NCI-H2196 (cell line): ENCODE results near the gene SPTLC1.
"Not testable (repeated sequence)": the region's sequence is repeated elsewhere in the genome, so short reads cannot be mapped to it uniquely, and the experiment has no call there.

Source experiments
- DNase-seq: peaks from one replicate; lab custom pipeline; 2025; ENCODE audit not compliant: unreplicated experiment; lab: John Stamatoyannopoulos, UW

Gene SPTLC1, protein sequence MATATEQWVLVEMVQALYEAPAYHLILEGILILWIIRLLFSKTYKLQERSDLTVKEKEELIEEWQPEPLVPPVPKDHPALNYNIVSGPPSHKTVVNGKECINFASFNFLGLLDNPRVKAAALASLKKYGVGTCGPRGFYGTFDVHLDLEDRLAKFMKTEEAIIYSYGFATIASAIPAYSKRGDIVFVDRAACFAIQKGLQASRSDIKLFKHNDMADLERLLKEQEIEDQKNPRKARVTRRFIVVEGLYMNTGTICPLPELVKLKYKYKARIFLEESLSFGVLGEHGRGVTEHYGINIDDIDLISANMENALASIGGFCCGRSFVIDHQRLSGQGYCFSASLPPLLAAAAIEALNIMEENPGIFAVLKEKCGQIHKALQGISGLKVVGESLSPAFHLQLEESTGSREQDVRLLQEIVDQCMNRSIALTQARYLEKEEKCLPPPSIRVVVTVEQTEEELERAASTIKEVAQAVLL

DNA sequence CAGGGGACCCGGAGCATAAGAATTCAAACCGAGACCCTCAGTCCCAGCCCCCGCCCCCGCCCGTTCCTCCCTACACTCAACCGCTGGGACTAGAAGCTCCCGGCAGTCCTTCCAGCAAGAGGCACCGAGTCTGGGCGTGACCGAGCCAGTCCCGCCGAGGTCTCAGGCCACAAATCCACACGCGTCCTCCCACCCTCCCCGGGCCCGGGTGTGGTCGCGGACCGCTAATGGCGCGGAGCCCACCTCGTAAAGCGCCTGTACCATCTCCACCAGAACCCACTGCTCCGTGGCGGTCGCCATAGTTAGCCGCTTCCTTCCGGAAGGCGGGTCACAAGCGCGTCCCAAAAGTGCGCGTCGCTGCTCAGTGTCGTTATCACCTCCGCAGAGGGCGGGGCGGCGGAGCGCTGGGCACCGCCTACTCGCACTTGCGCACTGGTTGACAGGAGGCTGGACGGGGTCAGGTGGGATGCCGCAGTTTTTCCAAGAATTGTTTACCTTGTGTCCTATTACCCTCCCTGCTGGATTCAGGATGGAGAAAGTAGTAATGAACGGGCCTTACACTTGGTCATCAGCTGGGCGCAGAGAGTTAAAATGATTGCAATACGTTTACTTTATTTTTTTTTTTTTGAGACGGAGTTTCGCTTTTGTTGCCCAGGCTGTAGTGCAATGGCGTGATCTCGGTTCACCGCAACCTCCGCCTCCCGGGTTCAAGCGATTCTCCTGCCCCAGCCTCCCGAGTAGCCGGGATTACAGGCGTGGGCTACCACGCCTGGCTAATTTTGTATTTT is at the start of gene SPTLC1:
TSS of gene SPTLC1 (minus strand) at position 343 of the 788 bp plus-strand sequence. CDS start at position 300, 43 bp downstream.
- peak; percentile 96 for DNase-seq

DNA sequence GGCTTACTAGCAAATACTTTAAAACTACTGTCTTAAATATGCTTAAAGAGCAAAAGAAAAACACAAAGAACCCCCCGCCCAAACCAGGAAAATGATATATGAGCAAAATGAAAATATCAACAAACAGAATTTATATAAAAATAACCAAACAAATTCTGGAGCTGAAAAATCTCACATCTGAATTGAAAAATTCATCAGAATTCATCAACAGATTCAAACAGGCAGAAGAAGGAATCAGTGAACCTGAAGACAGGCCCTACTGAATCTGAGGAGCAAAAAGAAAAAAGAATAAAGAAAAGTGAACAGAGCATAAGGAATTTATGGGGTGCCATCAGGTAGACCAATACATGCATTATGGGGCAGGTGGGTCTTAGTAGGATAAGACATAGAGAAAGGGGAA is 49.8 kb upstream of the SPTLC1 start:
- DNase-seq, result no peak

DNA sequence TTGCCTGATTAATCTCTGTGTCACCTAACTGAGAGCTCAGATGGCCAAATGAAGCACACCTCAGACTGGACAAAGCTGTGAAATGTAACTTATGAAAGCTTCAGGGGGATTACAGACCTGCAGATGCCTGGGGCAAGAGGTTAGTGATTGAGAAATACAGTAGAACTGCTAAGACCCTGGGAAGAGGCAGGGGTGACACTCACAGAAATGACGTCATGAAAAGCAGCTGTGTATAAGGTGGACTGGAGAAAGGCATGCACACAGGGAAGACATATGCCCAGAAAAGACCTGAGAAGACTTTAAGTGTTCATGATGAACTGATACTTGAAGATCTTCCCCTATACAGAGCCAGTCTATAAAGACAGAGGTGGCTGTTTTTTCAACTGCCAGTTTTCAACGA is 49.3 kb upstream of the SPTLC1 start:
- DNase-seq, result no peak

DNA sequence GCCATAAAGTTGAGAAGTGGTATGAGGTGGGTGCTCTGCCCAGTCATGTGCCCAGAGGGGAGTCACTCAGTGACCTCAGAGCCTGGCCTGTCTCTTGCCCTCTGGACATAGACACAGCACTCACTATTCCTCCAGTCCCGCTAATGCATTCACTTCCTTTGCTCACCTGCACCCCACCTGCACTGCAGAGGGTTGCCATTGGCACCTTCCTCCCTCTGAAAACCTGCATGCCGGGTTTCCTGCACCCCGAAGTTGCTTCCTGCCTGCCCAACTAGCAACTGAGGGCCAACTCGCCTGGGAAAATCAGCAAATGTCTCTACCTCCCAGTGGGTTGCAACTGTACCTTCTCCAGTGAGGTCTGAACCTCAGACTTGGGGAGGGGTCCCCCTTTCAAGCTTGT is 48.1 kb upstream of the SPTLC1 start:
- DNase-seq, result no peak

DNA sequence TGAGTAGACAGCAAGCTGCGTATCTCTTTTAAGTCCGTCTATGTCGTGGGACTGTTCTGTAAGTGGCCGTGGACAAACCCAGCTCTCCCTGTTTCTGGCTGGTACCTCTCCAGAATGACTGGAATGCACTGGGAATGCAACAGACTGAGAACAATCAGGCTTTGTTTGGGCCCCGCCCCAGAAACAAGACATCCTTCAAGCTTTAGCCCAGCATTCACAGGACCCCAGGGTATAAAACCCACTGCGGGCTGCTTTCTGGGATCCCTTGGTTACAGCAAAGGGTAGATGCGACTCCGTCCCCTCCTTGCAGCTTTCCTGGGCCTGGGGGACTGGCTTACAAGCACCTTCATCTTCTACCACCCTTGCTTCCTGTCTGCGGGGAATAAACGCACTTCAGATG is 45.6 kb upstream of the SPTLC1 start:
- DNase-seq, result no peak

DNA sequence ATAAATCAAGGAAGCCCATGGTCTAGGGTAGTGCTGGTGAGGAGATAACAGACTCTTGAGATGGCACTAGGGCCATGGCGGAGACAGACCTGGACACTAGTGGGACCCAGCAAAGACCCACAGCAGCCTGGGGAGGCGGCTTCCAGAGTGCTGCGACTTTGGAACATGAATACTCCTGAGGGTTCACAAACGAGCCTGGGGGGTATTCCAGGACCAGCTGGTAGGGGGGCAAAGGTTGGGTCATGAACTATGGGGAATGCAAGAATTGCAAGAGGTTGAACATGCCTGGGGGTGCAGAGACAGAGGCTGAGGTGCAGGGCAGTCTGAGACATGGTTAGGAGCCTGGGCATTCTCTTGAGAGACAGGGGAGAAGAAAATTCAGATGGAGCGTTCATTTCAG is 43.8 kb upstream of the SPTLC1 start:
- no peak for DNase-seq

DNA sequence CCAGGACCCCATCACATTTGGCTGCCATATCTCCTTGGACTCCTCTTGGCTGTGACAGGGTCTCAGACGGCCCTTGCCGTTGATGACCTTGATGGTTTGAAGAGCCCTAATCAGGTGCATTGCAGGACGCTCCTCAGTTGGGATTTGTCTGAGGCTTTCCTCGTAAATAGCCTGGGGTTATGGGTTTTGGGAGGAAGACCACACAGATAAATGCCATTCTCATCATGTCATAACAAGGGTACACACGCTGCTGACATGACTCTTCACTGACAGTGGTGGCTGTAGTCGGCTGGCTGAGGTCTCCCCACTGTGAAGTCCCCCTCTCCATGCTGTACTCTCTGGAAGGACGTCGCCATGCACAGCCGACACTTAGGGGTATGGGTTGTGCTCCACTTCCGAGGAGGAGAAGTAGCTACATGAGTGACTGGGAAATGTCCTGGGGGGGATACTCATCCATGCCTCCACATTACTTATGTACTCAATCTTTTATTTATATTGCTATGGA is 42.9 kb upstream of the SPTLC1 start:
- DNase-seq, result no peak

DNA sequence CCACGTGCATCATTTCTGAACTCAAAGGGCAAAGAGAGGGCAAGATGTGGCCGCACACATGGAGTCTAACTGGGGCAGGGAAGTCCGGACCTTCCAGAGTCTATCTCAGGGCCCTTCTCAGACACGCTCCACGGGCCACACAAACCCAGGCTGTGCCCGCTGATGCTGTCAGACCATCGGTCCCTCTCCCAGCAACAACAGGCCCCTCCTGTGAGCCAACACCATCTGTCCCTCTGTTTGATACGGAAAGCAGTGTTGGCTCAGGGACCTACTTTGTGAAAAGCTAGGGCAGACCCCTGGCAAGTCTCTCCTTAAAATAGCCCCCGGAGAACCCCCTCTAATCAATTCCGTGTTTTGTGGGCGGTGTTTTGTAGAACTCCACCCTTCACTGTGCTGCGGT is 40.5 kb upstream of the SPTLC1 start:
- not testable (repeated sequence) for DNase-seq

DNA sequence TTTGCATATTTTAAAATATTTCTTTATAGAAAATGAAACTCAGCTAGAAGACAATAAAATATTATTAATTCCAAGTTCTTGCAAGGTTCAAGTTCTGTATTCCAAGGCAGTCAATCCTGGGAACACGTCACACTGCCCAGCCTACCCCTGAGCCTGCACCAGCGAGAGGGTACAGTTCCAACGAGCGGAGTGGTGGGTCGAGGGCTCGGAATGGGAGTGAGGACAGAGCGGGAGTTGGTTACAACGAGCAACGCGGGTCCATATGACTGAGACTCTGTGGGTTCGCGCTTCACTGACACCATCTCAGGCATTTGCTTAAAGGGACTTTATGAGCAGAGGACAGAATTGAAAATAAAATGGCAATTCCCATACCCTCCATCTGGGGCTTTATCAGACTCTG is 40.0 kb upstream of the SPTLC1 start:
- no peak for DNase-seq

DNA sequence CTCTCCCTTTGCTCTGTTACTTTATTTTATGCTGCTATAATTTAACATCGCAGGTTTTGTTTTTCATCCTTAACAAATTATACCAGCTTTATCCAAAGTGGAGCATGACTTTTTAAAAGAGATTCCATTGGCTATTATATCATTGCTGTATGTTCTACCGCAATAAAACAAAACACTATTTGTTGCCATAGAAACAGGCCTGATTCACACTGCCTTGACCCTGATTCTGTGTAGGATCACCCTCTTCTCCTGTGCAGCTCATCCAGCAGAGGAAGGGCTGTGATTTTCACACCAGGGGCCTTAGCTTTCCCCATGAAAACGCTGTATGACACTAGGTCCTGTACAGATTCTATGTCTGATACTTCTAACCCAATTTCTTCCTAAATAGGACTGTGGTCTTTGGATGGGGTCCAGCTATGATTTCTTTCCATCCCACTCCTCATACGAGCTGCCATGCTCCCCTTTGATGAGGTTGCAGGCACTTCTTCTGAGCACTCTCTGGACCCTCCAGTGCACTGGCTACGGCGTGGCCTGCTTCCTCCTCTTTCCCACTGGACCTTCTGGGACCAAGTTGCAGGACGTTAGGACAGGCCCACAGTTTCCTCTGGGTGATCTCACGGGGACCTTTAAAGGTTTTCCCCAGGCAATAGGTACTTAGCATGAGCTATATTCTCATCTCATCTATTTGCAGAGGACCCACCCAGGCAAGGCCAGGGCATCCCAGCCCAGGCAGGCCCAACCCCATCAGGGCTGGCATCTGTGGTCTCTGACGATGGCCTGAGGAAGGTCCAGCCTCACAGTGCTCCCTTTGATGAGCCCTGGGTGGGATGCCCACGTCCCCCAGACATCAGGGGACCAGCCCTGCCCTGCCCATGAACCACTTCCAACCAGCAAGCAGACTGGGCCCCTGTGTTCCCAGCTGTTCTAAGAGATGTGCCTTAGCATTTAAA is 38.5 kb upstream of the SPTLC1 start:
- DNase-seq, result not testable (repeated sequence)

DNA sequence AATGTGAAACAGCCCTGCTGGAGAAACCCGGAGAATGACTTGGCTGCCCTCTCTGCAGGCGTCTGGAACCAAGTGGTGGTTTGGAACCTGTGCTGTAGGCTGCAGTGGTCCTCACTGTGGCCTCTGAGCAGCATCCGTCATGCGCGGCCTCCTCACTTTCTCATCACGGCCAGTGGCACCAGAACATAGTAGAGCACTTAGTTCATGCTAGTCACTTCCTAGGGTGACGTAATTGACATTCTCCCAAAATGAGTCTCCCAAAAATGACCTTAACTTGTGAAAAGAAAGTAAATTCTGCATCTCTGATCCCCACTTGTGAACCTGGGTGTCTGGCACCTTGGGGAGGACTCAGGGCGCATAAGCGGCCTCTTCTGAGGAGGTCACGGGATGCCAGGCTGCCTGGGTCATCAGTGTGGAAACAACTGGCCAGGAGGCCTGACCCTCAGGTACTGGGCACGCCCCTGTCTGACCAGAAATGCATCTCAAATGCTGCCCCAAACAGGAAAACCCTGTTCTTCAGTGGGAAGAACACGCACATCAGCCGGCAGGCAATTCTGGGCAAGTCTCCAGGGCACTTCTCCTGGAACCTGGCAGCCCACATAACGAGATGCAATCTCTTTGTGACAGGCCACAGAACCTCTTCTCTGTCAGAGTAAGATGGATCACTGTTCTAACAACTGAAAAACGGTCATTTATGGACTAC is 36.6 kb upstream of the SPTLC1 start:
- peak; percentile 56 for DNase-seq

DNA sequence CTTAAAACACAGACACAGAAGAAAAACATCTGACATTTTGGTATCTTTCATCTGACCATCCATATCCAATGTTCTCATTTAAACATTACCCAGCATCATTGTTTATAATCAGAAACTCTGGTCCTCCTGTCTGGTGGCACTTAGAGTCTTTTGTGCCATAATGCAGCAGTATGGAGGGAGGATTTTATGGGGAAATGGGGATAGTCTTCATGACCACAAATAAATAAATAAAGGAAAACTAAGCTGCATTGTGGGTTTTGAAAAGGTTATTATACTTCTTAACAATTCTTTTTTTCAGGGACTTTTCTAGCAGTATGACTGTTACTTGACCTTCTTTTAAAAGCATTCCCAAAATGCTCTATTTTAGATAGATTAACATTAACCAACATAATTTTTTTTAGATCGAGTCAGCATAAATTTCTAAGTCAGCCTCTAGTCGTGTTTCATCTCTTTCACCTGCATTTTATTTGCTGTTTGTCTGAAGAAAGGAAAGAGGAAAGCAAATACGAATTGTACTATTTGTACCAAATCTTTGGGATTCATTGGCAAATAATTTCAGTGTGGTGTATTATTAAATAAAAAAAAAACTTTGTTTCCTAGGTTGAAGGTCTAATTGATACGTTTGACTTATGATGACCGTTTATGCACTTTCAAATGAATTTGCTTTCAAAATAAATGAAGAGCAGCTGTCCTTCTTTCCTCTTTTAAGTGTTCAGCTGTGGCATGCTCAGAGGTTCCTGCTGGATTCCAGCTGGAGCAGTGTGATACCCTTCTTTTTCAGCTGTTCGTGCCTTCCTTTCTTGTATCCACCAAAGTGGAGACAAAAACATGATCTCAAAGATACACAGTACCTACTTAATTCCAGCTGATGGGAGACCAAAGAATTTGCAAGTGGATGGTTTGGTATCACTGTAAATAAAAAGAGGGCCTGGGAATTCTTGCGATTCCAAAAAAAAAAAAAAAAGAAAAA is 35.6 kb upstream of the SPTLC1 start:
- not testable (repeated sequence) for DNase-seq

DNA sequence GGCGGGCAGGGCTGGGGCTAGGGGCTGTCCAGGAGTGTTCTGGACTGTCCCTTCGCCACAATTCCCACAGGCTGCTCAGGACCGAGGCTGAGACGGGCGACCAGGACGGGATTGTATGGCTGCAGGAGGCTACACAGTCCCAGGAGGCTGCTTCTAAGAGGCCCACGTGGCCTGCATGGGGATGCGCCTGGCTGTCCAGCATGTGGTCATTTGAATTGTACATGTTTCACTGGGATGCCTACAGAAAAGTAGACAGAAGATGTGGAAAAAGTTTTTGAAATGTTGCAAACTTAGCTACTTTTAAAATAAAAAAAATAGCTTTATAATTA is 32.6 kb upstream of the SPTLC1 start:
- no peak for DNase-seq

DNA sequence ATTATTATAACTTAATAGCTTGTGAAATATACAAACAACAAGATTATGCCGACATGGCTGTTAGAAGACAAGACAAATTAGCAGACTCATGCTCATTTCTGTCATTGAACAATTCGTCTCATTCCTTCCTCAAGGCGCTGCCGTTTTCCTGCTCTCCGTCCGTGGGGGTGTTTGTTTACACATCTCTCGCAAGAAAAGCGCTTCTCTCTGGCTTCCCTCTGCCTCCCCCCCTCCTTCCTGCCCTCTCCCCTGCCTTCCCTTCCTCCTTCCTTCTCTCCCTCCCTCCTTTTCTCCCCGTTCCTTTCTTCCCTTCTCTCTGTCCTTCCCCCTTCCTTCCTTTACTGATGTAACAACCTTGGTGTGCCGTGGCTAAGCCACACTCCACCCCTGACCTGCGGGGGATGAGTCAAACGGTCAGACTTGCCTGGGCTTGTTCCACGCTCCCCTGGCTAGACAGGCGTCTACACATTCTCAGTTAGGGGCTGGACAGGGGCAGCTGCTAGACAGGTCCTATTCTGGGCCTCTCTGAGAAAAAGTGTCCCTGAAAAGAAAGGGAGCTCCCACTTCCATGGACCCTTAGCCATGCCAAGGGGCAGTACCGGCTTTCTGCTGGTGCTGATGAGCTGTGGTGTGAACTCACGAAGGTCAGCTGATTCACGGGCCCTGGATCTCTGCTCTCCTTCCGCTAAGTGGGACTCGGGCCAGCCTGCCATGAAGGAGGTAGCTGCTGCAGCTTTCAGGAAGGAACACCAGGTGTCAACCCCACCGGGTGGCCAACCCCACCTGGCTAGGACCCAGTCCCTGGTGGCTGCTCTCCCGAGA is 32.0 kb upstream of the SPTLC1 start:
- DNase-seq, result peak; percentile 84

DNA sequence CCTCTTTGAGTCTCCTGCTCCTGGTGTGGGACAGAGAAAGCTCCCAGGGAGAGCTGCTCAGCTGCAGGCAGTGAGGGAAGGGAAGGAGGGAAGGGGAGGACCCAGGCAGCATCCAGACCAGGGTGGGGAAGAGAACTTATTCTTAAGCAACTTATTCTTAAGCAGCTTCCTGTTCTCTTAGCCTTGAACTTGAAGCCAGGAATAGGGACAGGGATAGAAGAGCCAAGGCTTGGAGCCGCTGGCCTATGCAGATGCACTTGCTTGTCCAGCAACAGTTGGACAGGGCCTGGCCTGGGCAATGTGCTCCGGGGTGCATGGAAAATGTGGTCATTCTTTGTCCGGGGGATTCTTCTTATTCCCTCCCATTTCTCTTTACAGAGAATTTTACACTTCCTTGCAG is 31.4 kb upstream of the SPTLC1 start:
- DNase-seq, result no peak

DNA sequence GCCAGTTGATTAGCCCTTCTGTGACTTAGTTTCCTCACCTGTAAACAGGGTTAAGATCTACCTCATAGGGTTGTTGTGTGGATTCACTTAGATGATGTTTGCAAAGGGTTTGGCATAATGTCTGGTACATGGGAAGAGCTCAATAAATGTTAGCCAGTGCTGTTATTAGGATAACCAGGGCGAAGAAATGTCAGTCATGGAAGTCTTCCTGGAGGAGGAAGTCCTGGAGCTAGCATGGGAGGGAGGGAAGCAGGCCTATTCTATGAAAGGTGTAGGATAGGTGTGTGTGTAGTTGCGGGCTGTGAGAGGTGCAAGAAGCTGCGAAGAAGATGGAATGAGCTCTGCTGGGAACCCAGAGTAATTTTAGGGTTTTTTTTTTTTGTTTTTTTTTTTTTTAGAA is 30.6 kb upstream of the SPTLC1 start:
- DNase-seq, result not testable (repeated sequence)

DNA sequence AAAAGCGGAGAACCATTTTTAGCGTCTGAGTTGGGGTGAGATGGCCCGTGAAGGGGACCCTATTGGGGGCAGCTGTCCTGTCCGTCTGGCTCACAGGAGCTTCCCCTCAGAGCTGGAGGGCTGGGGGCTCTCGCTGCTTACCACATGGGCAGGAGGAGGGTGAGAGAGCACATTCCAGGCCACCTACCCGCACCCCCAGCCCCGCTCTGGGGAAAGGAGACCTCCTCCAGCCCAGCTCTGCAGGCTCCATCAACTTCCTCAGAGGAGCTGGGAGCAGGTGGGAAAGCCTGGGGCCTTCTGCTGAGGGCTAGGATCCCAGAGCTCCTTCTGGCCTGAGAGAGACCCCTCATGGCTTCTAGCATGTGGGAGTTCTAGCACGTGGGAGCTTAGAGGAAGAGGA is 27.1 kb upstream of the SPTLC1 start:
- DNase-seq, result no peak
